OCI-LY3 (cell line): ENCODE data around the gene PLIN1.

Experiments used
- CTCF ChIP-seq: fragments of 200-600, 300-600 bp; sonication (generic); IDR thresholded peaks from 2 replicates; pipeline ENCODE4 v1.5.1; 2014; ENCODE audit warnings: antibody characterized with exemption, low read length, low read depth
- EZH2phosphoT487 ChIP-seq: fragments of 200-600 bp; shearing (Covaris generic); IDR thresholded peaks from 2 replicates; pipeline ENCODE4 v1.6.1; 2018; ENCODE audit warnings: antibody characterized with exemption, mixed run types, low read depth

GRCh38 chr15:89666858-89667705 lies 12.1 kb downstream of the PLIN1 start:
- no peak for TF ChIP-seq CTCF
- no peak for TF ChIP-seq EZH2phosphoT487
